Heart left ventricle (tissue), 13 donors: ENCODE measurements around the gene IL19.

Experiments
- CTCF ChIP-seq, 12 donors: fragments of 200-600 bp; sonication (generic) in 4 of 12; IDR thresholded peaks; one replicate each; pipeline versions ENCODE4 v1.5.0 to v1.8.0; 2018 to 2022; ENCODE audit warnings: antibody characterized with exemption in 12 of 12, mild to moderate bottlenecking in 5 of 12
- POLR2A ChIP-seq, 2 donors: fragments of 450-650 bp; IDR thresholded peaks; one replicate each; pipeline ENCODE4 v1.6.1; 2017; ENCODE audit warnings: antibody characterized with exemption in 2 of 2, mild to moderate bottlenecking in 2 of 2, moderate library complexity in 2 of 2
- donor health status: ischemic (EF 13 %, LVEDD 7.1; RV severe dilation, severe dysfunction).
- donor health status: DM: no; HTN: yes; CAD: no.
- donor health status: DM: no; HTN: no; CAD: no.
- donor health status: ischemic (EF 25% LVEDD 6.9; RV normal size, moderate dysfunction).
- donor health status: ischemic (EF 25% LVEDD 5.7; RV mildly dilated, moderate dysfunction).
- donor health status: ischemic (EF 35%, LVEDD 5.7; RV mildly dilated, moderate dysfunction).
- donor health status: nonischemic (EF 11% LVEDD 7.7; RV severe dilation, severe dysfunction).
- donor health status: DM: yes; HTN: yes; CAD: no.
- donor health status: PGD.
- donor health status: ischemic (EF 29% LVEDD 5.4; RV normal size, mild dysfunction).
- donor health status: nonischemic (EF 23%, LVEDD 6.1; RV moderate dilation, normal function).

GRCh38 chr1:206841609-206842323, 71.2 kb downstream of the IL19 start:
- TF ChIP-seq CTCF (IDR thresholded peaks at IDR 0.05) (no peak), POLR2A (IDR thresholded peaks at IDR 0.05) (no peak)
